HG02678 (cell line): ENCODE results near the gene CLPTM1L.
"Not testable (repeated sequence)": the region's sequence is repeated elsewhere in the genome, so short reads cannot be mapped to it uniquely, and the experiment has no call there.

Source experiments
- ATAC-seq: cut with Tn5 transposase; IDR thresholded peaks from one replicate; pipeline ENCODE4 v1.9.1; 2021; ENCODE audit warnings: mild to moderate bottlenecking, moderate library complexity; ENCODE audit not compliant: unreplicated experiment

Gene CLPTM1L

DNA sequence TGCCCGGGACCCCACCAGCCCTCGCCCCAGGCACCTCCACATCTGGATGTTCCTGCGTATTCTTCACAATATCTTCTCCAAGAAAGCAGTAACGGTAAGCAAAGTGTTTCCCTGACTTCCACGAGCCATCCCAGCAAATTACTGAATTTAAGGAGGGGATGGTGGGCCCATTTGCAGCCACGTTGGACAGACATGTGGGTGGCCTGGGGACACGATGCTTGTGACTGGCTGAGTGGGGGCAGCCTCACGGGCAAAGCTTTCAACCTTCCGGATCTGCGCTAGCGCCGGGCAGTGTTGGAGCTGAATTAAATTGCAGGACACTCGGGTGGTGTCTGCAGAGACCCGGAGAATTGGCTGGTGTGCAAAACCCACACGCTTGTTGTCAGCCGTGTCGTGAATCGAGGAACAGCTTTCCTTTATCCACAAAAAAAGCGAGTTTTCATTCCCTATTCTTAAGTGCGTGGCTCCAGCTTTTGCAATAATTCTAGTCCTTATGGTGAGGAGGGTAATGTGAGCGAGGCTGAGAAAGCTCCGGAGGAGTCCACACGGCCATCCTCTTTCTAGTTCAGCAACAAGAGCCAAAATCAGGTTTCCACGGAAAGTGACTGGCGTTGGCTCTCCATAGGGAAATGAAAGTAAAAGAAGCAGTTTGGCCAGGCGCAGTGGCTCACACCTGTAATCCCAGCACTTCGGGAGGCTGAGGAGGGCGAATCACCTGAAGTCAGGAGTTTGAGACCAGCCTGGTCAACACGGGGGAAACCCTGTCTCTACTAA lies 17.5 kb upstream of the CLPTM1L start:
- ATAC-seq: no peak

DNA sequence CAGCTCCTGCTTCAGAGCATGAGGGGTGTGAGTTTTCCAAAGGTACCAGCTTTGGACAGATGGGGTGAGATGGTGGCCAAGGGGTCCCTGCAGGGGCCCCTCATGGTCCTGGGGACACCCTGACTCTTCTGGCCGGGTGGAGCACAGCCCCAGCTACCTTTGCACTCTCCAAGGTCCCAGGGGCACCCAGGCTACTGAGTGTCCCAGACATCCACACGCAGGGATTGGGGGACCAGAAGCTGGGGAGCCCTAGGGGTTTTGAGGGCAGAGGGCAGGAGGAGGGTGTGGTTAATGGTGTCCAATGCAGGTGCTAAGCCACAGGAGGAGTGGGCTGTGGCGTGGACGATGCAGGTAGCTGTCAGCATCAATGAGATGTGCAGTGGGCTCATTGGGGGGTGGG lies 16.0 kb upstream of the CLPTM1L start:
- no peak for ATAC-seq

DNA sequence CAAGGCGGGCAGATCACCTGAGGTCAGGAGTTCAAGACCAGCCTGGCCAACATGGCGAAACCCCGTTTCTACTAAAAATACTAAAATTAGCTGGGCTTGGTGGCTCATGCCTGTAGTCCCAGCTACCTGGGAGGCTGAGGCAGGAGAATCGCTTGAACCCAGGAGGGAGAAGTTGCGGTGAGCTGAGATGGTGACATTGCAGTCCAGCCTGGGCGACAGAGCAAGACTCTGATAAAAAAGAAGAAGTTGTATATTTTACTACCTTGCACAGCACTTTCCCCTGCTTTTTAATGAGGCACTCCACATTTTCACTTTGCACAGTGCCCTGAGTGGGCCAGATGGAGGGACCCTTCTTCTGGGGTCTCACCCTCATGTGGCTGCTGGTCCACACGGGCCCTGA lies 15.5 kb upstream of the CLPTM1L start:
- not testable (repeated sequence) for ATAC-seq

DNA sequence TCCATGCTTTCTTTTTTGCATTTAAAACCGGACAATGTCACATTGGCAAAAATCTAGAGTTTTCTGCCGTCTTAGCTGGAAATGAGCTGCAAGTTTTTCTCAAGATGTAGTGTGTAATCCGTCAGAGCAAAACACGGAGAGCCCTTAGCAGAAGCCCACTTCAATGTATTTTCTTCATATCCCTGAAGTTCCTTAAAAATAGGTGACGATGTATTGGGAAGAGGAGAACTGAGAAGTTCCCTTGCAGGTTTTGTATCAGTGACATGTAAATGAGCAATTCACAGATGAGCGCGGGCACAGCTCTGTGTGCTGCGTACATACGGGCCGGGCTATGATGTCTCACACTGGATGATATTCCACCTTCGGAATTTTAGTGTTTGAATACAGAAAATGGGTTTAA lies 14.8 kb upstream of the CLPTM1L start:
- no peak for ATAC-seq

DNA sequence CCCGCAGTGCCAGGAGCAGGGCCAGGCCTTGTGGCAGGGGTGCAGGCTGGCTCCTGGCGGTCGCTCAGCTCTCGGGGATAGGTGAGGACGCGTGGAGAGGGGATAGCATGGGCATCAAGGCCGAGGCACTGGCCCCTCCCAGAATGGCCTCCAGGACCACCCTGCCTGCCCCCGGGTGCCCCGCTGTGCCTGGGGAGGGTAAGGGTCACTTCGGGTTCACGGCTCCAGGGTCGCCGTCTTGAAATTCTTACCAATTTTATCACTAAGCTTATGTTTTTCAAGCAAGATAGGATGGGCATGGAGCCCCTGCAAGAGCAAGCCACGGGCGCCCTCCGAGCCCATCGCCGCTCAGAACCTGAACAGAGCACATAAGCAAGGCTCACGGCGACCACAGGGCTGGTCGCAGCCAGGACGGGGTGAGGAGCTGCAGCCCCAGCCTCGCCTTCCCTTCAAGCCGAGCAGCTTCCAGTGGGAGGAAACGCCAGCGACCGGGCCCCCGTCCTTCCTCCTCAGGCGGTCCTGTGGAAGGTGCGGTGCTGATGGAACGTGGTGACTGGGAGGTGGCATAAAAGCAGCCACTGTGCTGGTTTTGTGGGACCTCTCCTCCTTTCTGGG lies 14.2 kb upstream of the CLPTM1L start:
- no peak for ATAC-seq

DNA sequence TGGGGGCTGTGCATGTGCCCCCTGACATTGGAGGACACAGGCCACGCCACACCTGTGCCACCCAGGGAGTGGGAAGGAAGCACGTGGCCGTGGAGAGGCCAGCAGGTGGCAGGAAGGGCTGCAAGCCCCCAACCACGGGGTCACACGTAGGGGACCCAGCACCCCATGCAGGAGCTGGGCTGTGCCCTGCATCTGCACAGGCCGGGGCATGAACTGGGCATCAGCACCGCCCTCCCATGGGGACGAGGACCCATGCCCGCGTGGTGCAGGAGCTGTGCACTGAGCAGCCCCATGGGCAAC lies 13.8 kb upstream of the CLPTM1L start:
- no peak for ATAC-seq

DNA sequence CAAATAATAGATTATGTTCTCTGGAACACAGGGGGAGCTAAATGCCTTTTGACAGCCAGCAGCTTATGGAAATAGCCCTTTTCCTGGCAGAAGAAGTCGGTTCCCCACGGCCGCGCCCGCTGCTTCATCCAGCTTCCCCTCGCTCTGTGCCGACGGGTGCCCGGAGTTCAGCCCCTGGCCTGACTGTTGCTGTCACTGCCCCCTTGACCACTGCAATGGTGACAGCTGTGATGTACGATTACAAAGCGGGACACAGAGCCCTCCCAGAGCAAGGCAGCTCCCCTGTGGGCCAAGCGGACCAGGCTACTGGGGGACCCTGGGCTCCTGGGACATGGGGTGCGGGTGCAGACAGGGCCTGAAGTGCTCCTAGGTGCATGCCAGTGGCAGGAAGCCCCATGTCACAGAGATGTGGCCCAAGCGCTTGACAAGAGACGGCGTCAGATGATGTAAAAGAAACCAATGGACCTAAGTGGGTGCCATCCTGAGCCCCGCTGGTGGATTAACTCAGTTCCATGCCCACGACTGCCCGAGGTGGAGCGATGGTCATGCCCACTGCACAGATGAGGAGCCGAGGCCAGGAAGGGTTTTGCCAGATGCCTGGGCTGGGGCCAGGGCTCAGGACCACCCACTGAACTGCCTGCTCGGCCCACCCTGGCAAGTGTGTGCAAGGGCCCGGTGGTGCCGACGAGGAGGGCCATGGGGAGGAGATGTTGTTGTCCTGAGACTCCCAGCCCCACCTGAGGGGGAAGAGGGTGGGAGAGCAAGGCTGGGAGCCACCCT lies 13.2 kb upstream of the CLPTM1L start:
- ATAC-seq: no peak

DNA sequence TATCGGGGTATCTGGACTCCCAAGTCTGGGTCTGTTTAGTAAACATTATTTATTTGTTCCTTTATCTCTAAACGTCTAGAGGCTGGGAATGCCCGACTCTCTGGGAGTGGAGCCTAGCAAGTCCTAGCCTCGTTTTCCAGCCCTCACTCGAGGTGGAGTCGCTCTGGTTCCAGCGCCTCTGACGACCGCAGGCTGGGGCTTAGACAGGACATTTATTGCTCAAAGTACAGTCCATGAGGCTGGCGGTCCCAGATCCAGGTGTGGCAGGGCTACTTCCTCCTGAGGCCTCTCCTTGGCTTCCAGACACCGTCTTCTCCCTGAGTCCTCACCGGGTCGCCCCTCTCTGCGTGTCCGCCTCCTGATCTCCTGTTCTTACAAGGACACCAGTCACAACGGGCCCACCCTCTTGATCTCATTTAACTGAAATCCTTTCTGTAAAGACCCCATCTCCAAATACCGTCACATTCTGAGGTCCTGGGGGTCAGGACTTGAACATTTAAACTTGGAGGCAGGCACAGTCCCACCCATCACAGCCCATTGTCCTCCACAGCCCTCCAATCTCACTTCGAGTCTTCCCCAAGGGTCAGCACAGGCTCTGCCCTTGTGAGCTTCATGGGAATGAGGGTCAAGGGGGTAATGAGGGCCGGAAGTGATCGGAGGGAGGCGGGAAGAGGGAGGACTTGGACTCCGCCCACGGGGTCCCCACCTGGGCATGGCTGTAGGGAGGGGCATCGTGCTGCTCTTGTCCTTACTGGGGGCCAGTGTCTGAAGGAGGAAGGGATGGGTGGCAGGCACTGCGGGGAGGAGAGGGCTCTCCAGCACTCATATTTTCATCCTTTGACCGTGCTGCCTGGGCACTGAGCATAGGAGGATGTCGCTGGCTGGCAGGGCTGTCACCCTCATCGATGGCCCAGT lies 12.2 kb upstream of the CLPTM1L start:
- no peak for ATAC-seq

DNA sequence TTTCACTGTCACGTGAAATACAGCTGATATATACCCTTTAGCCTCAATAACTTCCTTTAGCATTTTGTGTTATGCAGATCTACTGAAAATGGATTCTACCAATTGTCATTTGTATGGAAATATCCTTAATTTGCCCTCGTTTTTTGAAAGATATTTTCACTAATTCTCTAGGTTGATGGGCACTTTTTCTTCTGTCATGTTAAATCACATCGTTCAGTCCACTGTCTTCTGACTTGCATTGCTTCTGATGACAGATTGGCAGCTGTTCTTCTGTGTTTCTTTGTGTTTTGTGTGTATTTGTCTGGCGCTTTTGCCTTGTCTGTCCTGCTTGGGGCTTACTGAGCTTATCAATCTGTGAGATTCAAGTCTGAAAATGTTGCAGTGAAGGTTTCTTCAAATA lies 9.7 kb upstream of the CLPTM1L start:
- ATAC-seq: no peak

DNA sequence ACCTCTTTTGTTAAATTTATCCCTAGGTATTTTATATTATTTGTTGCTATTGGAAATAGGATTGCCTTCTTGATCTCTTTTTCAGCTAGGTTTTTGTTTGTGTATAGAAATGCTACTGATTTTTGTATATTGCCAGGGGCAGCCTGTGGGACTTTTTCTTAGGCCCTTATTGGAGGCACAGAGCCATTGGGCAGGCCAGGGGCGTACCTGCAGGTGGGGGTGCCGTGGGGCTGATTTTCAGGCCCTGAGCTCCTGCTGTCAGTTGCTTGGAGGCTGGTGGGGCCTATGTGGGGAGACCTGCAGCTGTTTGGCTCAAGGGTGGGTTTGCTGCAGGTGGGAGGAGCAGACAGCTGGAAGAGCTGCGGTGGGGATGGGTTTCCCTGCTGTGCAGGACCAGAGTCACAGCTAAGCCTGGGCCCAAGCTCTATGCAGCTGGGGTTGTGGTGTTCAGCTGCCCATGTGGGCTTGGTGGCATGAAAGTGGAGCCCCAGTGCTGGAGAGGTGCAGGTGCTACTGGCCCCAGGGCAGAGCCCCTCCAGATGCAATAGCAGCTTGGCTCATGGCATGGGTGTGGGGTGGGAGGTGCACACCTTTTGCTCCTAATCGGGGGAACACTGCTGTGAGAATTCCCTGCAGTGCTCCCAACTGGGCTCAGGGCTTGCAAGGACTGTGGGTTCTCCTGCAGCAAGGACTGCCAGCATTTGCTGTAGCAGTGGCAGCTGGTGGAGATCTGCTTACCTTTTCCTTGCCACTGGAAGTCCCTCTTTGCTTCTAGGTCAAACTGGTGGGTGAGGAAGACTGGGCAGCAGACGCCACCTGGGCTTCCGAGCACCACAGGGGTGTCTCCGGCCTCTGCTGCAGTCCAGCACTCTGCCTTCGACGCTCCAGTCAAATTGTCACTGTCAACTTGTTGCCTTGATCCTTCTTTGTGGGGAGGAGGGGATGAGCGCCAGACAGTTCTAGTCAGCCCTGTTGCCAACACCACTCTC lies 7.6 kb upstream of the CLPTM1L start:
- no peak for ATAC-seq

DNA sequence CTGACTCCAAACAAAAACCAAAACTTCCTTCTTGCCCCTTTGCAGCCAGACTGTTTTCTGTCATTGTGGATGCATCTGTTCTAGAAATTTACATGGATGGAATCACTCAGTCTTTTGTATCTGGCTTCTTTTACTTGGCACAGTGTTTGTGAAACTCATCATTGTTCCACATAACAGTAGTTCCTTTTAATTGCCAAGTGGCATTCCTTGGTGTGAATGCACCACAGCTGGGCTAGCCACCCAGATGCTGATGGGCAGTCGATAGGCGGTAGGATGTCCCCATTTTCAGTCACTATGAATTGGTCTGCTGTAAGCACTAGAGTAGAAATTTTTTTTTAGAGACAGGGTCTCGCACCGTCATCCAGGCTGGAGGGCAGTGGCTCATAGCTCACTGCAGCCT lies 6.3 kb upstream of the CLPTM1L start:
- no peak for ATAC-seq

DNA sequence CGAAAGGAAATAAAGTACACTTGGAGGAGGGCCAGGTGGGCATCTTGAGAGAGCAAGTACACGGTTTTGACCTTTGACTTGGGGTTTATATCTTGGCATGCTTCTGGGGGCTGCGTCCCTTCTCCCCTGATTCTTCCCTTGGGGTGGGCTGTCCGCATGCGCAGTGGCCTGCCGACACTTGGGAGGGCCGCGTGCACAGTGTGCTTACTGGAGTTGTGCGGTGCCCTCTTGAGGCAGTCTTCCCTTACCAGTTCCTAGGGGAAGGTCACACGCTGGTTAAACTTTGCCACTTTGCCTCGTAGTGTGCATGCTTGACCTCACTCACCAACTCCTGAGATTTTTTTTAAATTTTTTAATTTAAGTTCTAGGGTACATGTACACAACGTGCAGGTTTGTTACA lies 4.3 kb upstream of the CLPTM1L start:
- no peak for ATAC-seq

DNA sequence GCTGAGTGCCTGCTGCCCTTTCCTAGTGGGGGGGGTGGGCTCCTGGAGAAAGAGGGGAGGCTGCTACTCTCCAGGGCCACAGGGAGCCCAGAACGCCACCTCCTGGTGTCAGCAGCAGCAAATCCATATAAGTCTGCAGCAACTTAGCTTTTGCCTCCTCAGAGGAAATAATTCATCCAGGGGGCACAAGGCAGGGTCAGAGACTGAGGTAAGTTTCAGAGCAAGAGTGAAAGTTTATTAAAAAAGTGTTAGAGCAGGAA lies 4.0 kb upstream of the CLPTM1L start:
- ATAC-seq: no peak

DNA sequence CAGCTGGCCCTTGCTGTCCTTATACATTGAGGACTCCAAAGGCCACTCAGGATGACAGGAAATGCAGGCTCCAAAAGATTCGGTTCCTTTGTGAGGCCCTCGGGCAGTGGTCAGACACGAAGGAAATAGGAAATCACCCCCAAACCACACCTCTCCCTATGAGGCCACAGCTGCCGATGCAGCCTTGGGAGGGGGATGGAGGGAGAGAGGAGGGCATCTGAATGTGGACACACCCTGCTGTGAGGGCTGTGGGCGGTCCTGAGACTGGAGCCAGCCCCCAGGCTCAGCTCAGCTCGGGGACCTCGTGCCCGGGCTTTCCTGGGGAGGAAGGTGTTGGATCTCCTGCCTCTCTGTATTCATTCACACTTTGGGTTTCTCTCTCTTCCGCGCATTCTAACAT lies 2.7 kb upstream of the CLPTM1L start:
- no peak for ATAC-seq

DNA sequence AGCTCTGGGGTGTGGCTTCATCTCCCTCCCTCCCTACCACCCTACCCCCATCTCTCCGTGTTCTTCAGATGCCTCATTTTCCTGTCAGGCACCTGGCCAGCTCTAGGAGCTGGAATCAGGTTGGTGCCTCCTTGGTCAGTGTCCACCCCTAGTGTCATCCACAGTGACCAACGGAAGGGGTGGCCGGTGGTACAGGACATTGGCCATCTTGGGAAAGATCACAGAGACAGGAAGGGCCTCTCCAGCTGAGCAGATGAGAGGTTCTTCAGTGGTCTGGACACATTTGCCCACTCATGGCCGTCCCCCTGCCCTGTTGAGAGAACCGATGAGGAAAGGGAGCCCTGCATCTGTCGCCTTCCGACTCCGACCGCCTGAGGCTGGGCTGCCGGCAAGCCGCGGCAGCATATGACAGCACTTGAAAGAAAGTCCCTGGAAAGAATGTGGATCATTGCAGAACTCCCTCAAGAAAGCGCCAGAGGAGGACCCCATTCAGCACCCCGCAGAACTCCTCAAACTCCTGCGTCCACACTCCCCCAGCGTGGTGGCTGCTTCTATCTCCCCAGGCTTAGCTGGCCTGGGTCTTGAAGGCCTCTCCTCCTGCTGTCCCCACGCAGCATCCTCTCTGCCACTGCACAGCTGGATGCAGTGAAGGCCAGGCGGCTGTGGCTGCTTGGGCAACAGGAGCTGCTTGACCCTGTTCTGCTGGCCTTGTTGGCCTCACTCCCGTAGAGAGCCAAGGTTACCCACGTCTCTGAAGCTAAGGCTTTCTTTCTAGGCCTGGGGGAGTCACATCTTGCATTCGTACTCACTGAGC lies 1.9 kb upstream of the CLPTM1L start:
- no peak for ATAC-seq

DNA sequence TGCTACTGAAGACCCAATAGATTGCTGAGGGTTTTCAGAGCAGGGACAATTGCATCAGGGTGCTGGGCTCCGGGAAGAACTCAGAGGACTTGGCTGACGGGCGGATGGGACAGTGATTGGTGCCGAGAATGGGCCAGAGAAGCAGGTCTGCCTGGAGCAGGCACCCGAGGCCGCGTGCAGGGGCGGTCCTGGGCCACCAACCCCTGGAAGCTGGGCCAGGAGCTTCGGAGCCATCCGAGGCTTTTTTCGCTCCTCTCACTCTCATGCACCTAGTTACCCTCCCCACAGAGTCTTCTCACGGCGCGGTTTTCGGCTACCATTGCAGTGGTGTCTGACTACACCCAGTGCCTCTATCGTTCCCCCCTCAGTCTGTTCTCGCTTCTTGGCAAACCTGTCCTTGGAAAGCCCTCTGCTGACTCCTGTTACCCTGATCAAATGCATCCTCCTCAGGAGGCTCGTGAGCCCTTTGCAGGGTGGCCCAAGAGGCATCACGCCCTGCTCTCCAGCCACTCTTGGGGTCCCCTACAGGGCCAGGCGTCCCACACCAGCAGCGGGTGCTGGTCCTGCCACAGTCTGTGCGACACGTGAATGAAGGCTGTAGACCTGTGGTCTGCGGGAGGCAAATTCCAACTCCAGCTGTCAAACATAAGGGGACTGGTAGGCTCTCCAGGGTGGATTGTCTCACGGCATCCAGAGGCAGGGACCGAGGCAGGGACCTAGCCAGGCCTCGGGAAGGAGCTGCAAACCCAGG lies 1.2 kb upstream of the CLPTM1L start:
- no peak for ATAC-seq

DNA sequence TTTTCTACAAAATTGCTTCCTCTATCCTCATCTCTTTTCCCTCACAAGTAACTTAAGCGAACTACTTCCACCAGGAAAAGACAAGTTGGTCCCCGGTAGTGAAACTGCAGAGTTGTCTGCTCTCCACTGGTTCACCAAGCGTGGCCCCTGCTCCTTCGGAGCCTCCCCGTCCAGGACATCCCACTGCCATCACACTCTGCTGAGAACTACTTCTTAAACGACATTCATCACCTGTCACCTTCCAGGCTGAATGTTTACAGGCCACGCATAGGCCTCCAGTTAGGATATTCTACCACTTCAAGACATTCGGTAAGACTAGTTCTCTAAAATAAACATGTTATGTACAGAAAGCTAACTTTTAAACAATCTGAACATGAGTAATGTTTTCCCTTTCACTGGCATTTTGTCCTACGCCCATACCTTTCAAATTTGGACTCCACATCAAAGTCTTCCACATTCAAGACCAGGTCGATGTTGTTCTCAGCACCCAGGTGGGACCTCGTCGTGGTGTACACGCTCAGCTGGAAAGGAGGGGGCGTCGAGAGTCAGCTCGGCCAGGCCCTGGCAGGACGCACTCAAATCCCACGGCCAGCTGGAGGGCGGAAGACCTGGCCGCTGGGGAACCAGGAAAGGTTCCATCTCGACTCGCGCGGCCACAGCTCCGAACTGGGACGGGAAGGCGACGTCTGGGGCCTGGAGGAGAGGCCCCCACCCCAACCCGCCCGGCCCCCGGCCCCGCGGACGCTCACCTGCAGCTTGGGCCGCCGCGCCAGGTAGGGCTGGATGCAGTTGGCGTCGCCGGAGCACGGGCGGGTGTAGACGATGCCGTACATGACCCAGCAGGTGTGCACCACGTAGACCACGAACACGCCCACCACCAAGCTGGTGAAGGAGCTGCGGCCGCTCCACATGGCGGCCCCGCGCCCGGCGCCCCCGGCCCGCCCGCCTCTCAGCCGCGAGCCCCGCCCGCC lies 683 bp downstream of the CLPTM1L start:
- peak; percentile 33 for ATAC-seq

DNA sequence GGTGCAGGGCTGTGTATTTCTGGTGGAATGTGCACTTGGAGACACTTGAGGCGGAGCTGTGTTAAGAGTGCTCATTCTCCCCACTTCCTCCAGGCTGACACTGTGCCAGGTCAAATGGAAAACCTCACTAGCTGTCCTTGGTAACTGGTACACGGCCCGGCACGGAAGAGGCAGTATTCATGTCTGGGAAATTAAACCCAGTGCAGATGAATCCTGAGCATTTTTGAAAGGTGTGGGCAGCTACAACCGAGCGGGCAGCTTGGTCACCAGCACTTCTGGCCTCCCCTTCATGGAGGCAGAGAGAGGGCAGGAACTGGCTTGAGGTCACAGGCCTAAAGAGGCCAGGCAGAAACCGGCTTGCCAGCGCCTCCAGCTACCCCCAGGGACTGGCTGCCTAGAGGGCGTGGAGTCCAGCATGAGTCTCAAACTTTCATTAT lies 1.6 kb downstream of the CLPTM1L start:
- no peak for ATAC-seq
